IMR-90 (cell line): ENCODE results near the gene PANX1. TPM values are rescaled to one million over a fixed set of nuclear protein-coding genes. Genes with fewer than 3 reads are reported as not detected.

Source experiments
- ATAC-seq: fragments of 200-7000 bp; cut with Tn5 transposase; 2 replicates; pipeline ENCODE4 v1.9.1; 2020; ENCODE audit warnings: low read depth, mild to moderate bottlenecking, moderate library complexity
- BruUV-seq: library from RNA; stranded (reverse); fragments of 400-500 nt; replicated peaks from 2 replicates; lab custom pipeline; 2021; lab: Mats Ljungman, UMichigan
- CTCF ChIA-PET: fragments of 300-600 bp; formaldehyde crosslinking; extraction: SDS; loops from one replicate; lab custom pipeline; 2021; ENCODE audit warnings: antibody characterized with exemption; lab: Yijun Ruan, JAX
- POLR2A ChIA-PET: fragments of 300-600 bp; sonication (Branson Sonifier 250); formaldehyde crosslinking; loops from one replicate; lab custom pipeline; 2022; ENCODE audit warnings: antibody characterized with exemption; ENCODE audit not compliant: unreplicated experiment; lab: Charles Lee
- DNase-seq: peaks from one replicate; pipeline ENCODE4 v3.0.0; 2013
- H2AFZ ChIP-seq: replicated peaks from 2 replicates; pipeline ENCODE3; 2013; ENCODE audit warnings: low read length, mild to moderate bottlenecking; ENCODE audit not compliant: poor library complexity
- H2AK5ac ChIP-seq: 2 replicates; pipeline ENCODE4 v1.6.1; 2013; ENCODE audit warnings: low read depth, low read length, inconsistent platforms
- H2AK9ac ChIP-seq: replicated peaks from 2 replicates; pipeline ENCODE3; 2013; ENCODE audit warnings: mild to moderate bottlenecking, low read depth, low read length, moderate library complexity; ENCODE audit not compliant: poor library complexity
- H2BK120ac ChIP-seq: 2 replicates; pipeline ENCODE4 v1.6.1; 2013; ENCODE audit warnings: low read depth, low read length, inconsistent platforms
- H2BK15ac ChIP-seq: 3 replicates; pipeline ENCODE4 v1.6.1; 2013; ENCODE audit warnings: low read depth, low read length, inconsistent platforms
- H2BK20ac ChIP-seq: 2 replicates; pipeline ENCODE4 v1.6.1; 2013; ENCODE audit warnings: low read depth, mild to moderate bottlenecking, inconsistent platforms, low read length, moderate library complexity
- H2BK5ac ChIP-seq: 2 replicates; pipeline ENCODE4 v1.6.1; 2013; ENCODE audit warnings: mild to moderate bottlenecking, low read depth, low read length, inconsistent platforms; ENCODE audit not compliant: poor library complexity, severe bottlenecking
- H3K14ac ChIP-seq: replicated peaks from 2 replicates; pipeline ENCODE4 v1.6.1; 2013; ENCODE audit warnings: low read depth, low read length, inconsistent platforms
- H3K18ac ChIP-seq: 2 replicates; pipeline ENCODE4 v1.6.1; 2013; ENCODE audit warnings: low read depth, low read length, control low read depth
- H3K23ac ChIP-seq: 2 replicates; pipeline ENCODE4 v1.6.1; 2013; ENCODE audit warnings: low read depth, low read length, inconsistent platforms
- H3K27ac ChIP-seq: 2 replicates; pipeline ENCODE4 v1.5.1; 2013; ENCODE audit warnings: mild to moderate bottlenecking, control low read depth, low read length; ENCODE audit not compliant: insufficient read depth
- H3K27me3 ChIP-seq: 2 replicates; pipeline ENCODE4 v1.6.1; 2013; ENCODE audit warnings: low read length; ENCODE audit not compliant: control insufficient read depth, insufficient read depth
- H3K36me3 ChIP-seq: 2 replicates; pipeline ENCODE4 v1.6.1; 2013; ENCODE audit warnings: low read length, mixed read lengths; ENCODE audit not compliant: control insufficient read depth, insufficient read depth
- H3K4ac ChIP-seq: 2 replicates; pipeline ENCODE4 v1.6.1; 2013; ENCODE audit warnings: low read depth, low read length, inconsistent platforms
- H3K4me1 ChIP-seq: 2 replicates; pipeline ENCODE4 v1.6.1; 2013; ENCODE audit warnings: low read length, mixed read lengths; ENCODE audit not compliant: control insufficient read depth, insufficient read depth
- H3K4me2 ChIP-seq: 2 replicates; pipeline ENCODE4 v1.6.1; 2013; ENCODE audit warnings: low read depth, mild to moderate bottlenecking, control low read depth, low read length, moderate library complexity
- H3K4me3 ChIP-seq: 2 replicates; pipeline ENCODE4 v1.5.1; 2013; ENCODE audit warnings: low read depth, mild to moderate bottlenecking, control low read depth, low read length, moderate library complexity; ENCODE audit not compliant: insufficient read depth
- H3K56ac ChIP-seq: 2 replicates; pipeline ENCODE4 v1.6.1; 2013; ENCODE audit warnings: low read length, inconsistent platforms; ENCODE audit not compliant: insufficient read depth; ENCODE audit errors: extremely low read depth
- H3K79me1 ChIP-seq, 2 experiments: 2 replicates each; pipeline ENCODE4 v1.6.1; 2013; ENCODE audit warnings: low read length in 2 of 2, inconsistent platforms in 1 of 2, low read depth in 1 of 2
- H3K9ac ChIP-seq: 2 replicates; pipeline ENCODE4 v1.6.1; 2013; ENCODE audit warnings: low read depth, low read length, control low read depth
- H3K9me1 ChIP-seq: 2 replicates; pipeline ENCODE4 v1.6.1; 2013; ENCODE audit warnings: low read length, inconsistent platforms; ENCODE audit not compliant: insufficient read depth
- H3K9me3 ChIP-seq: 2 replicates; pipeline ENCODE4 v1.6.1; 2013; ENCODE audit warnings: low read length; ENCODE audit not compliant: control insufficient read depth, insufficient read depth
- H4K20me1 ChIP-seq: 2 replicates; pipeline ENCODE4 v1.6.1; 2013; ENCODE audit warnings: low read length, inconsistent platforms; ENCODE audit not compliant: insufficient read depth
- H4K5ac ChIP-seq: 2 replicates; pipeline ENCODE4 v1.6.1; 2013; ENCODE audit warnings: mild to moderate bottlenecking, low read depth, low read length, control low read depth
- H4K8ac ChIP-seq, 2 experiments: 2 replicates each; pipeline ENCODE4 v1.6.1; 2013; ENCODE audit warnings: low read depth in 2 of 2, low read length in 2 of 2, control low read depth in 1 of 2, inconsistent platforms in 1 of 2
- H4K91ac ChIP-seq: 2 replicates; pipeline ENCODE4 v1.6.1; 2013; ENCODE audit warnings: low read depth, low read length, inconsistent platforms; ENCODE audit not compliant: insufficient read depth
- BHLHE40 ChIP-seq: fragments of 150-350 bp; IDR thresholded peaks from 2 replicates; pipeline ENCODE4 v1.6.1; 2016; ENCODE audit warnings: mild to moderate bottlenecking, low read depth, low read length
- ELK1 ChIP-seq: fragments of 150-350 bp; IDR thresholded peaks from 2 replicates; pipeline ENCODE4 v1.6.1; 2016; ENCODE audit warnings: low read depth, mild to moderate bottlenecking, low read length, moderate library complexity, borderline replicate concordance
- MAFK ChIP-seq: IDR thresholded peaks from 2 replicates; pipeline ENCODE4 v1.6.1; 2012; ENCODE audit warnings: low read depth, low read length, improper control_type of control experiment
- MAZ ChIP-seq: IDR thresholded peaks from 2 replicates; pipeline ENCODE4 v1.6.1; 2012; ENCODE audit warnings: low read depth, mild to moderate bottlenecking, low read length, improper control_type of control experiment, moderate library complexity, borderline replicate concordance
- NFE2L2 ChIP-seq: fragments of 150-350 bp; IDR thresholded peaks from 2 replicates; pipeline ENCODE4 v1.6.1; 2016; ENCODE audit warnings: low read depth, mild to moderate bottlenecking, low read length
- RAD21 ChIP-seq: IDR thresholded peaks from 2 replicates; pipeline ENCODE4 v1.6.1; 2012; ENCODE audit warnings: low read length, improper control_type of control experiment
- RCOR1 ChIP-seq: IDR thresholded peaks from 2 replicates; pipeline ENCODE4 v1.6.1; 2012; ENCODE audit warnings: mild to moderate bottlenecking, low read length, improper control_type of control experiment; ENCODE audit not compliant: insufficient replicate concordance
- RFX5 ChIP-seq: IDR thresholded peaks from 2 replicates; pipeline ENCODE4 v1.8.0; 2012; ENCODE audit warnings: low read depth, mild to moderate bottlenecking, low read length, moderate library complexity
- SMC3 ChIP-seq: fragments of 150-350 bp; IDR thresholded peaks from 2 replicates; pipeline ENCODE4 v1.6.1; 2016; ENCODE audit warnings: low read depth, mild to moderate bottlenecking, antibody characterized with exemption, low read length, moderate library complexity
- WGBS, 2 experiments: methylation state at CpG; one replicate each; pipeline versions ENCODE4 v1.1.5 to v1.1.7; 2013; ENCODE audit warnings: missing lambda C conversion rate in 2 of 2; ENCODE audit not compliant: insufficient read length in 1 of 2; ENCODE audit errors: extremely low coverage in 2 of 2; 5-methylcytosine and 5-hydroxymethylcytosine counted together
- dilution Hi-C: fragments of 300-500 bp; cut with HindIII; formaldehyde crosslinking; loops from one replicate; pipeline ENCODE4 v1.14.3; 2018; ENCODE audit warnings: low sequenced_read_pairs; ENCODE audit not compliant: unreplicated experiment
- in situ Hi-C: fragments of 300-500 bp; cut with MboI; formaldehyde crosslinking; loops from 3 replicates; pipeline ENCODE4 v1.14.3; 2019; ENCODE audit warnings: low sequenced_read_pairs, inconsistent platforms, mixed read lengths
- intact Hi-C: fragments of 100-400 bp; cut with micrococcal nuclease; formaldehyde crosslinking; loops from 2 replicates; pipeline ENCODE4 v1.10.0; 2022
- polyA plus RNA-seq, 3 experiments: library from polyadenylated mRNA; depleted of rRNA; stranded (reverse); fragments of >200 nt; gene quantifications; 2 replicates each; pipeline ENCODE4 v1.2.3, GENCODE V29; 2012; ENCODE audit warnings: low replicate concordance in 1 of 3
- total RNA-seq: library from RNA; depleted of rRNA; stranded (reverse); fragments of >200 nt; gene quantifications from 2 replicates; pipeline ENCODE4 v1.2.3, GENCODE V29; 2012

PANX1 gene
- total and polyA plus RNA-seq, 2 of the 4 experiments (the other 2 are of a cell fraction), result 29.8 to 70.8 TPM

GRCh38 chr11:94091091-94091490 is 37.5 kb upstream of the PANX1 start:
- in situ Hi-C loops (no loop called here), intact Hi-C loops (no loop called here), dilution Hi-C loops (no loop called here)
- Histone ChIP-seq H3K27ac (no peak overlapping the region), H3K4me2 (no peak overlapping the region), H2BK15ac (no peak overlapping the region), H3K9me3 (no peaks in the 10 kb centered on the region), H2BK120ac (no peak overlapping the region), H3K9ac (no peak overlapping the region), H2BK20ac (no peak overlapping the region), H4K8ac (no peak overlapping the region), H2BK5ac (no peak overlapping the region), H2AK9ac (no peak overlapping the region), H4K5ac (no peak overlapping the region), H3K27me3 (no peaks in the 10 kb centered on the region), H3K9me1 (no peaks in the 10 kb centered on the region), H2AFZ (no peak overlapping the region), H3K14ac (no peak overlapping the region), H3K56ac (no peak overlapping the region), H3K4me1 (no peaks in the 10 kb centered on the region), H3K23ac (no peak overlapping the region), H4K91ac (no peak overlapping the region), H4K20me1 (no peaks in the 10 kb centered on the region), H2AK5ac (no peak overlapping the region), H3K18ac (no peak overlapping the region), H3K4ac (no peak overlapping the region), H3K36me3 (no peaks in the 10 kb centered on the region), H3K79me1 (no peaks in the 10 kb centered on the region), H3K4me3 (no peak overlapping the region)
- POLR2A ChIA-PET, result no interaction called here
- ATAC-seq (no peak), DNase-seq (no peak)
- no CpG with 5 or more reads among the region's 1 CpG for WGBS, 2 experiments
- TF ChIP-seq RCOR1 (no peak), NFE2L2 (no peak), MAFK (no peak), SMC3 (no peak), BHLHE40 (no peak), MAZ (no peak), ELK1 (no peak), RFX5 (no peak), RAD21 (no peak)
- CTCF ChIA-PET, result no interaction called here
- no TSS peak for BruUV-seq
